ENCODE measurements around the gene ITGB2. TPM values are rescaled to one million over a fixed set of nuclear protein-coding genes. Genes with fewer than 3 reads are reported as not detected.
"Not testable (repeated sequence)": the region's sequence is repeated elsewhere in the genome, so short reads cannot be mapped to it uniquely, and the experiment has no call there.

ITGB2 gene
- total RNA-seq, 1 experiment from 2014 or later = 1.5 TPM

- CTCF ChIA-PET = interaction anchor here (0.8 to 1.4 kb wide), 4 partner anchors 11 to 208 kb away, joined by 3 read pairs; no protein-coding TSS in a partner anchor
- no peaks in the 10 kb centered on the region for H3K36me3 Mint-ChIP-seq
- no peak overlapping the region for H3K4me3 Mint-ChIP-seq
- peaks cover 41% of the 10 kb centered on the region for H3K4me1 Mint-ChIP-seq
- no peak for DNase-seq (ENCODE audit: low spot score)
- no peak overlapping the region for H3K27ac Mint-ChIP-seq
- TF ChIP-seq ZNF121 (CRISPR knock-in tag; IDR thresholded peaks at IDR 0.05) (no peak), OVOL2 (CRISPR knock-in tag; IDR thresholded peaks at IDR 0.05; ENCODE audit: borderline replicate concordance) (no peak), ZNF263 (CRISPR knock-in tag; IDR thresholded peaks at IDR 0.05; ENCODE audit: low read depth) (no peak), ZNF219 (CRISPR knock-in tag; IDR thresholded peaks at IDR 0.05; ENCODE audit: borderline replicate concordance) (no peak), NFYB (CRISPR knock-in tag; conservative IDR thresholded peaks at IDR 0.05; ENCODE audit: low read depth) (no peak), ZNF138 (CRISPR knock-in tag; conservative IDR thresholded peaks at IDR 0.05) (no peak), EMX1 (CRISPR knock-in tag; IDR thresholded peaks at IDR 0.05) (no peak), JAZF1 (CRISPR knock-in tag; IDR thresholded peaks at IDR 0.05) (no peak)
- TF ChIP-seq, protein P1, sequence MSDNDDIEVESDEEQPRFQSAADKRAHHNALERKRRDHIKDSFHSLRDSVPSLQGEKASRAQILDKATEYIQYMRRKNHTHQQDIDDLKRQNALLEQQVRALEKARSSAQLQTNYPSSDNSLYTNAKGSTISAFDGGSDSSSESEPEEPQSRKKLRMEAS (CRISPR knock-in tag; IDR thresholded peaks at IDR 0.05) = no peak
- TF ChIP-seq, protein P2, sequence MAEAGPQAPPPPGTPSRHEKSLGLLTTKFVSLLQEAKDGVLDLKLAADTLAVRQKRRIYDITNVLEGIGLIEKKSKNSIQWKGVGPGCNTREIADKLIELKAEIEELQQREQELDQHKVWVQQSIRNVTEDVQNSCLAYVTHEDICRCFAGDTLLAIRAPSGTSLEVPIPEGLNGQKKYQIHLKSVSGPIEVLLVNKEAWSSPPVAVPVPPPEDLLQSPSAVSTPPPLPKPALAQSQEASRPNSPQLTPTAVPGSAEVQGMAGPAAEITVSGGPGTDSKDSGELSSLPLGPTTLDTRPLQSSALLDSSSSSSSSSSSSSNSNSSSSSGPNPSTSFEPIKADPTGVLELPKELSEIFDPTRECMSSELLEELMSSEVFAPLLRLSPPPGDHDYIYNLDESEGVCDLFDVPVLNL (CRISPR knock-in tag; IDR thresholded peaks at IDR 0.05; ENCODE audit: borderline replicate concordance, low read depth) = no peak
- no peaks in the 10 kb centered on the region for H3K9me3 Mint-ChIP-seq
- POLR2A ChIA-PET = no interaction called here
- peaks cover 71% of the 10 kb centered on the region for H3K27me3 Mint-ChIP-seq (ENCODE audit: low read depth)
- ATAC-seq = no peak
Measured at GRCh38 chr21:44929242-44929798, 8.6 kb upstream of the ITGB2 start.

- ATAC-seq; H3K9me3 Mint-ChIP-seq; DNase-seq (ENCODE audit: low spot score); POLR2A ChIA-PET; H3K36me3 Mint-ChIP-seq; H3K27ac Mint-ChIP-seq; H3K4me3 Mint-ChIP-seq: not testable (repeated sequence)
- peaks cover 41% of the 10 kb centered on the region for H3K4me1 Mint-ChIP-seq
- CTCF ChIA-PET = interaction anchor here (0.8 to 2.2 kb wide), 6 partner anchors 11 to 208 kb away, joined by 3 to 11 read pairs (median 3); no protein-coding TSS in a partner anchor
- H3K27me3 Mint-ChIP-seq (ENCODE audit: low read depth) = peaks cover 64% of the 10 kb centered on the region
Measured at GRCh38 chr21:44928500-44929241, 8.0 kb upstream of the ITGB2 start.

DNA sequence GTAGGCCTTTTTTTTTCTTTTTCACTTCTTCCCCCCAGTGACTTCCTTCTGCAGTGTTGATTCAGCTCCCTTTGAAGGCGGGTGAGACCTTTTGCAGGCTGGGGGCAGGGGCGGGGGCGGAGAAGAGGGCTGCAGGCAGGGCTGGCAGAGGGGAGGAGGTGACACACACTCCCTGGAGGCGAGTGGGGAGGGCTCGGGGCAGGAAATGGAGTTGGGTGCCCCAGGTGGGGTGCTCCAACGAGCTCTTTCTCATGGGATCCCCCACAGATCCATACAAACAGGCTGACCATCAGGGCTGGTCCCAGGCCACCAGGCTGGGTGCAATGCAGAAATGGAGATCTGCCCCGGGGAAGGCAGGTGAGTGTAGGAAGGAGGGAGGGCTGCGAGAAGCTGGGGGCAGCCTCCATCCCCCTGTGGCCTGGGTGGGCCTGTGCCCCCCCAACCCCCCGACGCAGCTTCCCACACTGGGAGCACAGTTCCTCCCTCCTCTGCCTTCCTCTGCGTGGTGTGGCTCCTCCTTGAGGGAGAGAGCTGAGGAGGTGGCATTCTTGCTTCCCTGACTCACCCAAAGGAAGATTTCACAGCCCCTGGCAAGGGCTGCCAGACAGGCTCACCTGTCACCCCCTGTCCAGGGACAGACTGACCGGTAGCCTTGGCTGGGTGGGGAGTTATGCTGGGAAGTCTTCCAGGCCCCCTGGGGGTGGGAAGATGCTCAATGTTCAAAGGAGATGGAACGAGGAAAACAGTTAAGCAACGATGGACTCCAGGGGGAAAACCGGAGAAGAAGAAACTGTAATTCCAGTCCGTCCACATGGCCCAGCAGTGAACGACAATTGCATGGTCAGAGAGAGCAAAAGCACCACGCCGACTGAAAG lies 7.1 kb upstream of the ITGB2 start:
- ATAC-seq = peak; percentile 36
- Mint-ChIP-seq H3K4me3 (no peak overlapping the region), H3K27ac (no peak overlapping the region; the same call in 1 of the 2 replicates), H3K9me3 (no peaks in the 10 kb centered on the region), H3K4me1 (peaks cover 41% of the 10 kb centered on the region), H3K27me3 (ENCODE audit: low read depth) (peaks cover 56% of the 10 kb centered on the region), H3K36me3 (no peaks in the 10 kb centered on the region)
- TF ChIP-seq ZNF263 (CRISPR knock-in tag; IDR thresholded peaks at IDR 0.05; ENCODE audit: low read depth) (peak; percentile 70; the same call in 1 of the 2 replicates), SOX15 (CRISPR knock-in tag; IDR thresholded peaks at IDR 0.05) (no peak), AR (CRISPR knock-in tag; IDR thresholded peaks at IDR 0.05) (no peak), MXD4 (CRISPR knock-in tag; IDR thresholded peaks at IDR 0.05; ENCODE audit: borderline replicate concordance) (no peak)
- POLR2A ChIA-PET = no interaction called here
- no peak for DNase-seq (ENCODE audit: low spot score)
- CTCF ChIA-PET = interaction anchor here (0.6 to 2.2 kb wide), 10 partner anchors 19 to 212 kb away, joined by 3 to 11 read pairs (median 4); partner anchors contain the start of gene PTTG1IP
